ENCODE results near the gene GALNT13.

GALNT13 gene

DNA sequence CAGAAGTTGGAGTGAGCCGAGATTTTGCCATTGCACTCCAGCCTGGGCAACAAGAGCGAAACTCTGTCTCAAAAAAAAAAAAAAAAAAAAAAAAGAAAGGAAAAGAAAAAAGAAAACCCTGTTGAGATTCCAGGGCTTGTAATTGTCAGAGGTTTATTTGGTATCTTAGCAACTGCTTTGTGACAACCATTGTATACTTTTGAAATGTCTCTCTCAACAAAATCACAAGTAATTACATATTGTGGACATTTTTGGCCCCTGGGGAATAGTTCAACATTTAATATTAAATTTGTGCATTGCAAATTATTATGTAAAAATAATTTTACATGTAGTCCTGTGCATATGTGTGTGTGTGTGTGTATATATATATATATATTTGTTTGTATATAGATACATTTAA, 270.8 kb downstream of the GALNT13 start:
- no peaks in the 10 kb centered on the region for H3K27me3 ChIP-seq (replicated peaks; ENCODE audit: control insufficient read depth, insufficient read depth, low read length, poor library complexity, severe bottlenecking)
- no peak overlapping the region for H3K27ac ChIP-seq (ENCODE audit: insufficient read depth, low read length, poor library complexity, severe bottlenecking)
- H3K9me3 ChIP-seq (ENCODE audit: control insufficient read depth, low read length) = no peaks in the 10 kb centered on the region
- H3K4me3 ChIP-seq (ENCODE audit: insufficient read depth, low read depth, low read length, poor library complexity, severe bottlenecking) = no peak overlapping the region
- DNase-seq = no peak
- no peaks in the 10 kb centered on the region for H3K4me1 ChIP-seq (ENCODE audit: control insufficient read depth, insufficient read depth, low read length, poor library complexity, severe bottlenecking)
- no peaks in the 10 kb centered on the region for H3K36me3 ChIP-seq (ENCODE audit: control insufficient read depth, insufficient read depth, low read length)

DNA sequence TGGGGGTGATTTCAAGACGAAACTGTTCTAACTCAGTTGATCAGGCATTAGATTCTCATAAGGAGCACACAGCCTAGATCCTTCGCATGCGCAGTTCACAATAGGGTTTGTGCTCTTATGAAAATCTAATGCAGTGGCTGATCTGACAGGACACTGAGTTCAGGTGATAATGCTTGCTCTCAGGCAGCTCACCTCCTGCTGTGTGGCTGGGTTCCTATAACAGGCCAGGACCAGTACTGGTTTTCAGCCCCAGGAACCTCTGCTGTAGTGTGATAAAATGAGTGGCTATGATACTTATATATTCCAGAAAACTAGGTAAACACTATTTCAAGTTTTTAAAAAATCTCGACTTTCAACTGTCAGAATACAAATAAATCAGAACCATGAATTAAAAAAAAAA, 271.4 kb downstream of the GALNT13 start:
- no peaks in the 10 kb centered on the region for H3K27me3 ChIP-seq (replicated peaks; ENCODE audit: control insufficient read depth, insufficient read depth, low read length, poor library complexity, severe bottlenecking)
- H3K4me1 ChIP-seq (ENCODE audit: control insufficient read depth, insufficient read depth, low read length, poor library complexity, severe bottlenecking) = no peaks in the 10 kb centered on the region
- no peak overlapping the region for H3K27ac ChIP-seq (ENCODE audit: insufficient read depth, low read length, poor library complexity, severe bottlenecking)
- H3K9me3 ChIP-seq (ENCODE audit: control insufficient read depth, low read length) = no peaks in the 10 kb centered on the region
- no peak overlapping the region for H3K4me3 ChIP-seq (ENCODE audit: insufficient read depth, low read depth, low read length, poor library complexity, severe bottlenecking)
- no peaks in the 10 kb centered on the region for H3K36me3 ChIP-seq (ENCODE audit: control insufficient read depth, insufficient read depth, low read length)
- no peak for DNase-seq

DNA sequence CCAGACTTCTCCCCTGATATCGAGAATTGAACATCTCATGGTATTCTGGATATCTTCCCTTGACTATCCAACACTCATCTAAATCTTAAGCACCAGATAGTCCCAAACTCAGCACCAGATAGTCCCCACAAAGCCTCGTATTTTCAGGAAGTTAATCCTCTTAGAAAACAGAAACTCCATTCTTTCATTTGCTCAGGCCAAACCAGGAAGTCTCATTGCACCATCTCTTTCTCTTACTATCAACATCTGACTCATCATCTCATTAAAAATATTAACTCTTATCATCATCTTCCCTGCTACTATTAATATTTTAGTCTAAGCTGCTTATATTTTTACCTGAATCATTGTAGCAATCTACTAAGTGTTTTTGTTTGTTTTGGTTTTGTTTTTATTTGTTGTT, 286.4 kb downstream of the GALNT13 start:
- no peak overlapping the region for H3K4me3 ChIP-seq (ENCODE audit: insufficient read depth, low read depth, low read length, poor library complexity, severe bottlenecking)
- no peaks in the 10 kb centered on the region for H3K4me1 ChIP-seq (ENCODE audit: control insufficient read depth, insufficient read depth, low read length, poor library complexity, severe bottlenecking)
- H3K27ac ChIP-seq (ENCODE audit: insufficient read depth, low read length, poor library complexity, severe bottlenecking) = no peak overlapping the region
- DNase-seq = no peak
- no peaks in the 10 kb centered on the region for H3K9me3 ChIP-seq (ENCODE audit: control insufficient read depth, low read length)
- H3K36me3 ChIP-seq (ENCODE audit: control insufficient read depth, insufficient read depth, low read length) = no peaks in the 10 kb centered on the region
- no peaks in the 10 kb centered on the region for H3K27me3 ChIP-seq (replicated peaks; ENCODE audit: control insufficient read depth, insufficient read depth, low read length, poor library complexity, severe bottlenecking)

DNA sequence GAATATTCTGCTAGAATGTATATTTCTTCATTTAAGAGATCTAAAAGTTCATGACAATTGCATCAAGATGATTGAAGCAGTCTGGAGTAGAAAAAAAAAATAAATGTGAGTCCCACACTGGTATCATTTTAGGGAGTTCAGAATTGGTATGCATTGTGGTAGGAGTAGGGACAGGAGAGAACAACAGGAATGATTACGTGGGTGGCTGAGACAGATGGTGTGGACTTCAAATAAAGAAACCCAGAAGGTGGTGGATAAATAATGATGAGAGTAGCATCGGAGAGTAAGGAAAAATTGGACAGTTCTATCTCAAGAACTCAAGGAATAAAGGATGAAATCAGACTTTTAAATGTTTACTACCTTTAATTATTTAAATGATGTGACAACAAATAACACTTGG, 289.6 kb downstream of the GALNT13 start:
- DNase-seq = no peak
- H3K27me3 ChIP-seq (replicated peaks; ENCODE audit: control insufficient read depth, insufficient read depth, low read length, poor library complexity, severe bottlenecking) = no peaks in the 10 kb centered on the region
- no peak overlapping the region for H3K4me3 ChIP-seq (ENCODE audit: insufficient read depth, low read depth, low read length, poor library complexity, severe bottlenecking)

DNA sequence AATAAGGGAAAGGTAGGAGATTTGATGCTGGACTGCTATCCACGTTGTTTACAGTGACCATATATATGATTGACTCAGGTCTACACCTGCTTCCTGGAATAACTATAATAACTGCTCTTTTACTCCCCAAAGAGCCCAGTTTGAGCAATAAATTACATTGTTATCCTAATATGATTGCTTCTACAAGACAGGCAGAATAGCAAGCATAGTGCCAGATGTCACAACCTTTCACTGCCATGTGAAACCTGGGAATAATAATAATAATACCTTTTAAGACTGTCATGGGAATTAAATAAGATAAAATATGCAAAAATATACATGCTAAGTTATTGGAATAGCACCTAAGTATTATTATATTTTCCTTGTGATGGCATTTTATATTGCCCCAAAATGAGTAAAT, 298.7 kb downstream of the GALNT13 start:
- Histone ChIP-seq H3K4me3 (ENCODE audit: insufficient read depth, low read depth, low read length, poor library complexity, severe bottlenecking) (no peak overlapping the region), H3K27ac (ENCODE audit: insufficient read depth, low read length, poor library complexity, severe bottlenecking) (no peak overlapping the region), H3K27me3 (replicated peaks; ENCODE audit: control insufficient read depth, insufficient read depth, low read length, poor library complexity, severe bottlenecking) (no peaks in the 10 kb centered on the region), H3K9me3 (ENCODE audit: control insufficient read depth, low read length) (no peaks in the 10 kb centered on the region), H3K4me1 (ENCODE audit: control insufficient read depth, insufficient read depth, low read length, poor library complexity, severe bottlenecking) (no peaks in the 10 kb centered on the region), H3K36me3 (ENCODE audit: control insufficient read depth, insufficient read depth, low read length) (no peaks in the 10 kb centered on the region)
- no peak for DNase-seq

More for the DNA sequence above, 289.6 kb downstream of the GALNT13 start:
- no peaks in the 10 kb centered on the region for H3K4me1 ChIP-seq (ENCODE audit: control insufficient read depth, insufficient read depth, low read length, poor library complexity, severe bottlenecking)
- no peak overlapping the region for H3K27ac ChIP-seq (ENCODE audit: insufficient read depth, low read length, poor library complexity, severe bottlenecking)
- H3K9me3 ChIP-seq (ENCODE audit: control insufficient read depth, low read length) = no peaks in the 10 kb centered on the region
- H3K36me3 ChIP-seq (ENCODE audit: control insufficient read depth, insufficient read depth, low read length) = no peaks in the 10 kb centered on the region

DNA sequence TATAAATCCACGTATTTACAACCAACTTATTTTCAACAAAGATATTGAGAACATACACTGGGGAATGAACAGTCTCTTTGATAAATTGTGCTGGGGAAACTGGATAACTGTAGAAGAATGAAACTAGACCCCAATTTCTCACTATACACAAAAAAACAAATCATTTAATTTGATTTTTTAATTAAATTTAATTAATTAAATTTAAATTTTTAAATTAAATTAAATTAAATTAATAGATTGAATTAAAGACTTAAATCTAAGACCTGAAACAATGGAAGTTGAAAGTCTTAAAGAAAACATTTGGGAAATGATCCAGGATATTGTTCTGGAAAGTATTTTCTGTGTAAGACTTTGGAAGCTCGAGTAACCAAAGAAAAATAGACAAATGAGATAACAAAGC, 301.4 kb downstream of the GALNT13 start:
- H3K36me3 ChIP-seq (ENCODE audit: control insufficient read depth, insufficient read depth, low read length) = no peaks in the 10 kb centered on the region
- H3K27ac ChIP-seq (ENCODE audit: insufficient read depth, low read length, poor library complexity, severe bottlenecking) = no peak overlapping the region
- H3K4me1 ChIP-seq (ENCODE audit: control insufficient read depth, insufficient read depth, low read length, poor library complexity, severe bottlenecking) = no peaks in the 10 kb centered on the region
- H3K9me3 ChIP-seq (ENCODE audit: control insufficient read depth, low read length) = no peaks in the 10 kb centered on the region
- H3K27me3 ChIP-seq (replicated peaks; ENCODE audit: control insufficient read depth, insufficient read depth, low read length, poor library complexity, severe bottlenecking) = no peaks in the 10 kb centered on the region
- H3K4me3 ChIP-seq (ENCODE audit: insufficient read depth, low read depth, low read length, poor library complexity, severe bottlenecking) = no peak overlapping the region
- DNase-seq = no peak

DNA sequence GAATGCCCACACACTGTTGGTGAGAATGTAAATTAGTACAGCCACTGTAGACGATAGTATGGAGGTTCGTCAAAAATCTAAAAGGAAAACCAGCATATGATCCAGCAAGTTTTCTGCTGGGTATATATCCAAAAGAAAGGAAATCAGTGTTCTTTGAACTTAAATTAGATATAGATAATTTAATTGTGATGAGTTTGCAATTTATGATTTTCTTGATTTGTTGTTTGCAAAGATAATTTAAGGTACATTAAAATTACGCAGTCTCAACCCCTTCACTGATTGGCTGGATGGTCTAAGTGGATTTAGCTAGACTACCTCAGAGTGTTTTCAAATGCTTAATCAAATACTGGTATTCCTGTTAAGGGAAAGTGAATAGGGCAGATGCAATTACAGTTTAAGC, 302.2 kb downstream of the GALNT13 start:
- Histone ChIP-seq H3K27ac (ENCODE audit: insufficient read depth, low read length, poor library complexity, severe bottlenecking) (no peak overlapping the region), H3K9me3 (ENCODE audit: control insufficient read depth, low read length) (no peaks in the 10 kb centered on the region)
- no peak for DNase-seq

DNA sequence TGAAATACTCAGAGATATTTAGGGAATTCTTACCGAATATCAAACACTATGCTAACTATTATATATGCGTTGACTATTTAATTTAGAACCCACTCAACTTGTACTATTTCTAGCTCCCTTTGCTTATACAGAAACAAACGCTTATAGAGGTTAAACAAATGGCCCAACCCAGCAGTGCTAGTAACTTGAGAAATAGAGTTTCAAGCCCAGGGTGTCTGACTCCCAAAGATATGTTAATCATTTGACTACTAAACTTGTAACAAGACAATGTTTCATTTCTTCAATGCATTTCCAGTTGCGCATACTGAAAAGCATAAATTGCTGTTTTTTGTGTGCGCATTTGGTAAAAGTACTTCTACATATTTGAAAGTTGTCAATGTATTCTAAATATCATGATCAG, 310.3 kb downstream of the GALNT13 start:
- no peak overlapping the region for H3K4me3 ChIP-seq (ENCODE audit: insufficient read depth, low read depth, low read length, poor library complexity, severe bottlenecking)
- H3K9me3 ChIP-seq (ENCODE audit: control insufficient read depth, low read length) = no peaks in the 10 kb centered on the region
- H3K27ac ChIP-seq (ENCODE audit: insufficient read depth, low read length, poor library complexity, severe bottlenecking) = no peak overlapping the region
- DNase-seq = no peak
- no peaks in the 10 kb centered on the region for H3K36me3 ChIP-seq (ENCODE audit: control insufficient read depth, insufficient read depth, low read length)
- no peaks in the 10 kb centered on the region for H3K27me3 ChIP-seq (replicated peaks; ENCODE audit: control insufficient read depth, insufficient read depth, low read length, poor library complexity, severe bottlenecking)
- H3K4me1 ChIP-seq (ENCODE audit: control insufficient read depth, insufficient read depth, low read length, poor library complexity, severe bottlenecking) = no peaks in the 10 kb centered on the region

More for the DNA sequence above, 302.2 kb downstream of the GALNT13 start:
- H3K4me1 ChIP-seq (ENCODE audit: control insufficient read depth, insufficient read depth, low read length, poor library complexity, severe bottlenecking) = no peaks in the 10 kb centered on the region
- H3K36me3 ChIP-seq (ENCODE audit: control insufficient read depth, insufficient read depth, low read length) = no peaks in the 10 kb centered on the region
- no peak overlapping the region for H3K4me3 ChIP-seq (ENCODE audit: insufficient read depth, low read depth, low read length, poor library complexity, severe bottlenecking)
- H3K27me3 ChIP-seq (replicated peaks; ENCODE audit: control insufficient read depth, insufficient read depth, low read length, poor library complexity, severe bottlenecking) = no peaks in the 10 kb centered on the region

DNA sequence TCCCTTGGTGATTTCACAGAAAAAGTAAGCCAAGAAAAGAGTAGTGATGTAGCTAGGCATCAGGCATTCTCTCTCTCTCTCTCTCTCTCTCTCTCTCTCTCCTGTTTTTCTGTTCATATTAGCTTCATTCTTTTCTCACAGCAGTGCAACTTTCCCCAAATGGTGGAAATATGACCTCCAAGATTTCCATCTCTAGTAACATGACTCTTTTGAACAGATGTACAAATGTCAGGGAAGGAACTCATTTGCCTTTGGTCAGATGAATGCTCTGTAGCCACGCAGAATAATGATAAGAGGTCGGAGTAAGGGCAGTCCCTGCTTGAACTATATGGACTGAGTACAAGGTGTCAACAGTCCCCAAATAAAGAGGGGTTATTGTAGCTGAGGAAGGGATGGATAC, 316.2 kb downstream of the GALNT13 start:
- Histone ChIP-seq H3K27me3 (replicated peaks; ENCODE audit: control insufficient read depth, insufficient read depth, low read length, poor library complexity, severe bottlenecking) (no peaks in the 10 kb centered on the region), H3K4me3 (ENCODE audit: insufficient read depth, low read depth, low read length, poor library complexity, severe bottlenecking) (no peak overlapping the region), H3K36me3 (ENCODE audit: control insufficient read depth, insufficient read depth, low read length) (no peaks in the 10 kb centered on the region), H3K27ac (ENCODE audit: insufficient read depth, low read length, poor library complexity, severe bottlenecking) (no peak overlapping the region), H3K9me3 (ENCODE audit: control insufficient read depth, low read length) (no peaks in the 10 kb centered on the region), H3K4me1 (ENCODE audit: control insufficient read depth, insufficient read depth, low read length, poor library complexity, severe bottlenecking) (no peaks in the 10 kb centered on the region)
- no peak for DNase-seq

DNA sequence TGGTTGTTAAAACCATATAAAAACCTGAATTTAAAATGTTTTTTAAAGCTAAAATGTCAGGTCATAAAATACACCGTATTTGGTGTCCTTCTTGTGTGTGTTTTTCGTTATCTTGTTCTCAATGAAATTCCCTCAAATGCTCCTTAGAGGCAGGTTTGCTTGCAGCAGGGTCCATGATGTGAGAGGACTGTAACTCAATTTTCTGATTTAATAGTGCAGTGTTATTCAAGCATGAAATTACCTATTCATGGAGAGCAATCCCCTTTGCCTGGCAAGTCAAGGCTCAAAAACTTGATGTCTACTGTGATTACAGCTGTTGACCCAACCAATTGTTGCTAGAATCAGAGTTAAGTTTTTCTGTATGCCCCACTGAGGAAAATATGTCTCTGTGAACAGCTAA, 318.2 kb downstream of the GALNT13 start:
- no peaks in the 10 kb centered on the region for H3K4me1 ChIP-seq (ENCODE audit: control insufficient read depth, insufficient read depth, low read length, poor library complexity, severe bottlenecking)
- H3K4me3 ChIP-seq (ENCODE audit: insufficient read depth, low read depth, low read length, poor library complexity, severe bottlenecking) = no peak overlapping the region
- no peaks in the 10 kb centered on the region for H3K27me3 ChIP-seq (replicated peaks; ENCODE audit: control insufficient read depth, insufficient read depth, low read length, poor library complexity, severe bottlenecking)
- no peaks in the 10 kb centered on the region for H3K9me3 ChIP-seq (ENCODE audit: control insufficient read depth, low read length)
- no peak for DNase-seq
- H3K36me3 ChIP-seq (ENCODE audit: control insufficient read depth, insufficient read depth, low read length) = no peaks in the 10 kb centered on the region
- no peak overlapping the region for H3K27ac ChIP-seq (ENCODE audit: insufficient read depth, low read length, poor library complexity, severe bottlenecking)

DNA sequence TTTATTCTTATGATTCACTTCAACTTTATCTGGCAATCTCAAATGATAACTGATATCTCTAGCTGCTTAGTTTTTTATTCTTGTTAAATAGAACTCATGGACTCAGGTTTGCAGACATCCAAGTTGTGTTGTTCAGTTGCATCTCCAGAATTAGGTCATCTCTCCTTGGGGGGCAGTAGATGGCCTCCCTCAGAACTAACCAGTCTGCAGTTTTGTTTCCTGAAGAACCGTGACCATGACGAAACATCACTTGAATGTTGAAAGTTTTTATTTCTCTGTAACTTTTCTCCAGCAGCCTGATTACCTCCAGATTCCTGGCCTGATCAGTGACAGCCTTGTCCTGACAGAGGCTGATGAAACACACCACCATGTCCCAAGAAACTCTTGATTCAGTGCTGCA, 321.5 kb downstream of the GALNT13 start:
- H3K36me3 ChIP-seq (ENCODE audit: control insufficient read depth, insufficient read depth, low read length) = no peaks in the 10 kb centered on the region
- DNase-seq = no peak

More for the DNA sequence above, 321.5 kb downstream of the GALNT13 start:
- Histone ChIP-seq H3K4me3 (ENCODE audit: insufficient read depth, low read depth, low read length, poor library complexity, severe bottlenecking) (no peak overlapping the region), H3K27me3 (replicated peaks; ENCODE audit: control insufficient read depth, insufficient read depth, low read length, poor library complexity, severe bottlenecking) (no peaks in the 10 kb centered on the region), H3K9me3 (ENCODE audit: control insufficient read depth, low read length) (no peaks in the 10 kb centered on the region), H3K27ac (ENCODE audit: insufficient read depth, low read length, poor library complexity, severe bottlenecking) (no peak overlapping the region), H3K4me1 (ENCODE audit: control insufficient read depth, insufficient read depth, low read length, poor library complexity, severe bottlenecking) (no peaks in the 10 kb centered on the region)
